NCI-H2107 (cell line): ENCODE results near the gene RNF144B.
"Not testable (repeated sequence)": the region's sequence is repeated elsewhere in the genome, so short reads cannot be mapped to it uniquely, and the experiment has no call there.

Source experiments
- DNase-seq: peaks from one replicate; lab custom pipeline; 2025; lab: John Stamatoyannopoulos, UW

Gene RNF144B

GRCh38 chr6:18409602-18410001, 22.5 kb downstream of the RNF144B start:
- not testable (repeated sequence) for DNase-seq

- DNase-seq, result no peak
Observed at GRCh38 chr6:18410412-18410811, 23.3 kb downstream of the RNF144B start.

- no peak for DNase-seq
Observed at GRCh38 chr6:18412068-18412467, 24.9 kb downstream of the RNF144B start.

- no peak for DNase-seq
Observed at GRCh38 chr6:18412644-18413043, 25.5 kb downstream of the RNF144B start.

- DNase-seq, result no peak
Observed at GRCh38 chr6:18413381-18413780, 26.2 kb downstream of the RNF144B start.

GRCh38 chr6:18414116-18414515, 27.0 kb downstream of the RNF144B start:
- DNase-seq, result no peak

- DNase-seq, result no peak
Observed at GRCh38 chr6:18415207-18415606, 28.1 kb downstream of the RNF144B start.

- DNase-seq, result no peak
Observed at GRCh38 chr6:18415671-18416340, 28.7 kb downstream of the RNF144B start.

GRCh38 chr6:18416341-18416679, 29.2 kb downstream of the RNF144B start:
- no peak for DNase-seq

GRCh38 chr6:18420328-18420727, 33.2 kb downstream of the RNF144B start:
- DNase-seq, result no peak

GRCh38 chr6:18422136-18422535, 35.0 kb downstream of the RNF144B start:
- no peak for DNase-seq

GRCh38 chr6:18423426-18423825, 36.3 kb downstream of the RNF144B start:
- DNase-seq, result no peak

- DNase-seq, result no peak
Observed at GRCh38 chr6:18424201-18424600, 37.1 kb downstream of the RNF144B start.

GRCh38 chr6:18425218-18425617, 38.1 kb downstream of the RNF144B start:
- no peak for DNase-seq

GRCh38 chr6:18427296-18427695, 40.1 kb downstream of the RNF144B start:
- DNase-seq, result no peak

GRCh38 chr6:18429655-18430297, 42.6 kb downstream of the RNF144B start:
- no peak for DNase-seq

GRCh38 chr6:18431581-18431980, 44.4 kb downstream of the RNF144B start:
- no peak for DNase-seq

GRCh38 chr6:18432180-18432579, 45.0 kb downstream of the RNF144B start:
- DNase-seq, result no peak

- no peak for DNase-seq
Observed at GRCh38 chr6:18432619-18433018, 45.5 kb downstream of the RNF144B start.

GRCh38 chr6:18433059-18433458, 45.9 kb downstream of the RNF144B start:
- DNase-seq, result no peak

- no peak for DNase-seq
Observed at GRCh38 chr6:18436341-18436740, 49.2 kb downstream of the RNF144B start.

GRCh38 chr6:18439581-18439980, 52.4 kb downstream of the RNF144B start:
- DNase-seq, result no peak

GRCh38 chr6:18441251-18441979, 54.3 kb downstream of the RNF144B start:
- no peak for DNase-seq
